Hematopoietic multipotent progenitor cell treated with erythropoietin and hydrocortisone succinate and interleukin-3 and kit ligand, for 4 days (in vitro differentiated cells): ENCODE data around the gene FSTL4.

Source experiments
- DNase-seq: peaks from one replicate; pipeline ENCODE4 v3.0.0-alpha.2; 2015

FSTL4 gene

DNA sequence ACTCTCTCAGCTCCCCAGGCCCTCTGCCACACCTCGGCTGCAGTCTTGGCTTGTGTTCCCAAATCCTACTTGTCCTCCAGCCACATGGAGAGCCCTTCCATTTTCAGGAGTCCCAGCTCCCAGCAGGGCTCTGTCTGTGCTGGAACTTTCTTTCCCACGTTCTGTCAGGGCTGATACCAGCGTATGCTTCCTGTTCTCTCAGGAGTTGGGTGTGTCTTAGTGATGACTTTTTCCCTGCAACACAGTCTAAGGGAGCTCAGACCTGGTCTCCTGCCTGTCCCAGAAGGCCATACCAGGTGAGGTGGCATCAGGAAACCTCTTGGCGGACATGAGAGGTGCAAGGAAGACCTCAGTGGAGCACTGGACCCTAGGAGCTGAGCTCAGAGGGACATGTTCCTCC lies 334.0 kb downstream of the FSTL4 start:
- DNase-seq = no peak

DNA sequence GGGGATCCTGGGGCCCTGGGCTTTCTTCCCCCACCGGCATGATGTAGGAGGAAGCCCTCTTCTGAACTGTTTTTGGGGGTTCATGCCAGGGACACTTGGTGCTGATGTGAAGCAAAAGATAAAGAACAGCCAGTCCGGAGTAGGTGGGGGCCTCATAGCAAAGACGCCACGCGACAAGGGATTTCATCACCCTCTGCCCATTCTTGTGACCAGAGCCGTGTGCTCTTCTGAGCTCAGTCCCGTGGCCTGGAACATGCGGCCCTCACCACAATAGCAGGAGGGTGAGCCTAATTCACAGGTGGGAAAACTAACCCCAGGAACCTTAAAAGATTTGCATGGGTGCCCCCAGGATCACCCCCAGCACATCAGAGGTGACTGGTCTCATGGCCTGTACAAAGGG lies 334.6 kb downstream of the FSTL4 start:
- peak; percentile 24 for DNase-seq

GRCh38 chr5:133276171-133276570 lies 336.2 kb downstream of the FSTL4 start:
- no peak for DNase-seq

- DNase-seq = no peak
These were observed 336.7 kb downstream of the FSTL4 start for GRCh38 chr5:133275631-133276030.

GRCh38 chr5:133274597-133274935 lies 337.8 kb downstream of the FSTL4 start:
- DNase-seq = no peak

- DNase-seq = no peak
These were observed 338.4 kb downstream of the FSTL4 start for GRCh38 chr5:133273661-133274596.

- DNase-seq = no peak
These were observed 340.0 kb downstream of the FSTL4 start for GRCh38 chr5:133272345-133272744.

- DNase-seq = no peak
These were observed 340.7 kb downstream of the FSTL4 start for GRCh38 chr5:133271606-133272005.

DNA sequence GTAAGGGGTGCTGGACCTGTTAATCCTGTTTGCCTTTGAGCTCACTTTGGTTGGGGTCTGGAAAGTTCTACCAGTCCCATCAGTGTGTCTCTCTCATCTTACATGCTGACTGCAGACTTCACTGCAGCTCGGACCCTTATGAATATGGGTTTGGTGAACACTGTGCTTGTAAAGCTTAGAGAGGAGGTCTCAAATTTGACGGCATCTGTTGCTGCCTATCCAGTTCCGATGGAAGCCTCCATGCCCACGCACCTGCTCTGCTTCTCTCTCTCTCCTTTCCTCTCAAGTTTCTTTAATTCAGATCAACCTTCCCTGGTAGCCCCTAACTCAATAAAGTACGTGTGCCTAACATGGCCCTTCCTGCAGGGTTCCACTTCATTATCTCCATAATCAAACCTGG lies 342.6 kb downstream of the FSTL4 start:
- DNase-seq = no peak

DNA sequence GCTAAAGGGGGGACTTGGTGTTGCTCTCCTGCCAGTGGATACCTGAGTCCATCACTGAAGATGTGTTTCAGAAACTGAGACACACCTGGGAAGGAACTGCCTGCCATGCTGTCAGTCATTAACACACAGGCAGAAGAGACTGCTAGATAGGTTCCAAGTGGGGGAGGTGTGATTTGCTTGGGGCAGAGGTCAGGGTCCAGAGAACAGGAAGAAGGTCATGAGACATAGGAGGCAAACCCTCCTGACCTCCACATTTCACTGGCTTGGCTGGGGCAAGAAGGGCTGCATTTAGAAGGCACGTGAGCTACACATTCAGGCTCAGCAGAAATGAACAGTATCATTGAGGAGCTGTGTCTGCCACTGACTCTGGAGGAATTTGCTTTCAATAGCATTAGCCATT lies 344.7 kb downstream of the FSTL4 start:
- no peak for DNase-seq

GRCh38 chr5:133266966-133267365 lies 345.4 kb downstream of the FSTL4 start:
- DNase-seq = no peak

- DNase-seq = no peak
These were observed 345.8 kb downstream of the FSTL4 start for GRCh38 chr5:133266527-133266878.

GRCh38 chr5:133265720-133266526 lies 346.4 kb downstream of the FSTL4 start:
- no peak for DNase-seq

GRCh38 chr5:133265257-133265656 lies 347.1 kb downstream of the FSTL4 start:
- DNase-seq = no peak

DNA sequence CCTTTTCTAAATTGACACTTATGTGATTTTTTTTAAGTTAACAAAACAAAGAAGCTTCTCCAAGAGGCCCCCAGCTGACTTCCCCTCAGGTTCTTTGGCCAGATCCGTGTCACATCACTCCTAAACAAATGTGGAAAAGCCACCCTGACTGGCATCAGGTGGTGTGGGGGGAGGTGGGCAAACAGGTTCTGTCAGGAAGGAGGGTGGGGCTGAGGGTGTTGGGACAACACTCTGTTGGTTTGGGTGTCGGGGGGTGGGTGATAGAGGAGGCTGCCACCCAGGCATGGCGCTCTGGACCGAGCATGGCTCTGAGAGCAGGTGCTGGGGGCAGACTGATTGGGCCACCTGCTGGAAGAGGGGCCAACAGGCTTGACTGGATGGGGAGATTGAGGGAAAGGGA lies 349.7 kb downstream of the FSTL4 start:
- no peak for DNase-seq

- DNase-seq = no peak
These were observed 350.3 kb downstream of the FSTL4 start for GRCh38 chr5:133261993-133262392.

GRCh38 chr5:133260715-133261114 lies 351.6 kb downstream of the FSTL4 start:
- peak; percentile 47 for DNase-seq

DNA sequence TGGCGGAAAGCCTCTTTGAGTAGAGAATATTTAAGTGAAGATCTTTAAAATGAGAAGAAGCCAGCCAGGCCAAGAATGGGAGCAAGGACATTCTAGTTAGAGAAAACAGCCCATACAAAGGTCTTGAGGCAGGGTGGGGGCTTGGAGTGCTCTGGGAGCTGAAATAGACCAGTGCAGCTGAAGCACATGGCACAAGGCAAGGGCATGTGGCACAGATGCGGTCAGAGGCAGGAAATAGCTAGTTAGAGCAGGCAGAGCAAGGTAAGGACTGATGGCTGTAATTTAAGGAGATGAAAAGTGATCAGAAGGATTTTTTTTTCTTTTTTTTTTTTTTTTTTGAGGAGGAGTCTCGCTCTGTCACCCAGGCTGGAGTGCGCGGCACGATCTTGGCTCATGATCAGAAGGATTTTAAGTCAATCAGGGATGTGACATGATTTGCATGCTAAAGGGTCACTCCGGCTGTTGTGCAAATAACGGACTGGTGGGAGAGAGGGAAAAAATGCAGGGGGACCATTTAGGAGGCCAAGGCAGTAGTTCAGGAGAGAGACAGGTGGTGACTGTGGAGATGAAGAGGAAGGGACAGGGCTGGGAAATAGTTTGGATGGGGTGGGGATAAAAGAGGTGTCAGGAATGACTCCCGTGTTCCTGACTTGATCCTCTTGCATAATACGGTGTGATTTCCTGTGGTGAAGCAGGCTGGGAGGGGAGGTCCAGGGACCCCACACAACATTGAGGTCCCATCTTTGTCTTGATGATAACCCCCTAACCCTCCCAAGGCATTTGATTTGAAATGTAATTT lies 352.9 kb downstream of the FSTL4 start:
- DNase-seq = peak; percentile 37

- no peak for DNase-seq
These were observed 354.4 kb downstream of the FSTL4 start for GRCh38 chr5:133257977-133258376.

DNA sequence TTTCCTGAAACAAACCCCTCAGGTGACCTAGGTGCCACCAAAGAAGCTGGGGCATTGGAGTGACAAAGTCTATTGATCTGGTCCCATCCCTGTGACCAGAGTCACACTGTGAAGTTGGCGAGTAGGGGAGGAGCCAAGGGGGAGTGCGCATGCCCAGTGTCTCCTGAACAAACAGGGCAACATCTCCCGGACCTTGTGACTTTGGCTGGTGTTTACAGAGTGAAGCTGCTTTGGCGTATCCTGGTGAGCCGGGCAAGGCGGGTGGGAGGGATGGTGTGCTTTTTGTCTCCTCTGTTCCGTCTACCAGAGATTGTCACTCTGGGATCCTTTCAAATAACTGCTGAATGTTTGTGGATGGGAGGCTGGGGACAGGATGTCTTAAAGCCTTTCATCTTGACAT lies 356.1 kb downstream of the FSTL4 start:
- DNase-seq = no peak

DNA sequence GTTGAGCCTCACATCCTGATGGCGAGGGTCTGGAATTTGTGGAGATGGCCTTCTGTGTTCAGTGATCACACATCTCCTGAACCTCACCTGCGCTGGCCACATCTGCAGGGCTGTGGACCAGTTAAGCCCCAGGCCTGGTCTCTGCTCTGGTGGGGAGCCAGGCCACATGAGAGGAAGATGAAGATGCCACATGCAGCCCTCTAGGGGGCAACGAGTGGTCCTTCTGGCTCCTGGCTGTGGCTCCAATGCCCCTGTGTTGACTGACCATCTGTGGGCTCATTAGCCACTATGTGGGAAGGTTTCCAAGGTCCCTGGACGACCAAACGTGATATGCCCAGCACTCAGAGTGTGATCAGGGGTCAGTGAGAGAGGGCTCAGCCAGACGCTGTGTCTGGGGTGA lies 357.5 kb downstream of the FSTL4 start:
- DNase-seq = no peak

DNA sequence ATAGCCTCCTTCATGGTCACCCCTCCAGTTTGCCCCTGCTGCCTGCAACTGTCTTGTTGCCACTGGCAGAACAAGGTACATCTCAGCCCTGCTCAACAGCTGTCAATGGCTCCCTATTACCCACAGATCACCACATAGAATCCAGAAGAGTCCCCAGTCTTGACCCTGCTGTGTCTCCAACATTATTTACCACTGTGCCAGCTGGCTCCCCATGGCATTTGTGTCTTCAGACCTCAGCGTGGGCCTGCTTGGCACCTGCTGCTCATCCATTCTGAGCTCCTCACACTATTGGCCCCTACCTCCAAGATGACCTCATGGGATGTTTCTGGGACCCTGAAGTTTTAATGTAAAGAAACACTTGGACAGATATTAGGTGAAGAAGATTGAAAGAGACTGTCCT lies 358.7 kb downstream of the FSTL4 start:
- DNase-seq = no peak

- no peak for DNase-seq
These were observed 359.3 kb downstream of the FSTL4 start for GRCh38 chr5:133253070-133253469.

DNA sequence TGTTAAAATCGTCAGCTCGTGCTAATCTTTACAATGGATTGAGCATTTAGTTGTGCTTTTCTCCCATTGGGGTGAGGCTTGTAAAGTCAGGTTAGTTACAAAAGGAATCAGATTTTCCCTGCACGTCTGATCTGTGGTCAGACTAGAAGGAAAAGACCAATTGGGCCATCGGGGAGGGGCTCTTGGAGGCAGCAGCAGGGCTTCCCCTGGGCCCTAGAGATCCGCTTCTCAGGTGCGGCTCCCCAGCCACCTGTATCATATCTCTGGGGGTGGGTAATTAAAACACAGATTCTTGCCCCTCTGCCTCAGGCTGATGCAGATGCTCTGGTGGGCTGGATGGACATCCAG lies 360.2 kb downstream of the FSTL4 start:
- no peak for DNase-seq
